GM12892 (cell line): ENCODE results near the gene PCED1B.
"Not testable (repeated sequence)": the region's sequence is repeated elsewhere in the genome, so short reads cannot be mapped to it uniquely, and the experiment has no call there.

ENCODE experiments used
- DNase-seq: peaks from one replicate; pipeline ENCODE4 v3.0.0; 2011; ENCODE audit not compliant: insufficient read length
- FAIRE-seq: peaks from 2 replicates; lab custom pipeline; 2011; peaks lifted over from hg19 to GRCh38; lab: Jason Lieb, UNC
- POLR2A ChIP-seq: IDR thresholded peaks from 2 replicates; pipeline ENCODE4 v1.6.1; 2011; ENCODE audit warnings: low read depth, low read length, control low read depth
- POLR2AphosphoS5 ChIP-seq: IDR thresholded peaks from 2 replicates; pipeline ENCODE4 v1.6.1; 2011; ENCODE audit warnings: low read depth, low read length, control low read depth
- TAF1 ChIP-seq: IDR thresholded peaks from 2 replicates; pipeline ENCODE4 v1.6.1; 2011; ENCODE audit warnings: low read depth, mild to moderate bottlenecking, control low read depth, low read length, borderline replicate concordance

PCED1B gene

DNA sequence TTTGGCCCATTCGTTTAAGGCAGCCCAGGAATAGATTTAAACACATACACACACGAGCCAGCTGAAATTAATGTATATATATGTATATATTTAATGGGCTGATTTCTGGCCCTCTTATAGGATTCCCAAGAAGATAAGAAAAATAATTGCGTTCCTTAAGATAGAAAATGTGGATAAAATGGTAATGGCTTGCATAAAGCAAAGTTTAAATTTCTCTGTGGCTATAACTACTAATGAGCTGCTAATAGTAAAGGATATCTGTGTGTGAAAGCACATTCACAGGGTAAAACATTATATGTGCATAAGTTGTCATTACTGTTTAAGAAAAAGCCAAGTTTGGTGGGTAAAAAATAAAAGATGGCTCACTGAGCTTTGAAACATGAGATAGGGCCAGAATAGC is 134.0 kb downstream of the PCED1B start:
- no peak for TF ChIP-seq POLR2A
- TF ChIP-seq POLR2AphosphoS5 = no peak
- TF ChIP-seq TAF1 = no peak
- peak; percentile 67 for FAIRE-seq
- DNase-seq = no peak

DNA sequence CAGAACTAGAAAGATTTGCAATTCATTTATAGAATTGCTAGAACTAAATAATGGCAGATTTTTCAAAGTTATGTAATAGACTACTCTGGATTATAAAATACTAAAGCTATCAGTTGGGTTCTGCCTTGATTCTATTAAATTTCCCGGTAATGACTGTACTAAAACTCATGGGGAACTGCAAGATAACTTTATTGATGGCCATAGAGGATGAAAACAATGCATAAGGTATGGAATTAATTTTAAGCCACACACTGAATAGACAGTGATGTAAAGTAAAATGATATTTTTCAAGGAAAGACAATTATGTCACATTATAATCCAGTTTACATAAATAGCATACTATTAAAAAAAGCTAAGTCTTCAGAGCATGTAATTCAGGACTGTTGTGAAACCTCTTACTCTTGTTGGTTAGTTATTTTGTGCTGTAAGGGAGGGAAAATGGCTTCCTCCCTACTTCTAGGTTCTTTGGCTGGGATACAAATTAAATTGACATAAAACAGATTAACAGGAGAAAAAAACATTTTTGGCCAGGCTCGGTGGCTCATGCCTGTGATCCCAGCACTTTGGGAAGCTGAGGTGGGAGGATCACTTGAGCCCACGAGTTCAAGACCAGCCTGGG is 134.7 kb downstream of the PCED1B start:
- TF ChIP-seq POLR2AphosphoS5 (no peak), POLR2A (no peak), TAF1 (no peak)
- DNase-seq = no peak
- no peak for FAIRE-seq

DNA sequence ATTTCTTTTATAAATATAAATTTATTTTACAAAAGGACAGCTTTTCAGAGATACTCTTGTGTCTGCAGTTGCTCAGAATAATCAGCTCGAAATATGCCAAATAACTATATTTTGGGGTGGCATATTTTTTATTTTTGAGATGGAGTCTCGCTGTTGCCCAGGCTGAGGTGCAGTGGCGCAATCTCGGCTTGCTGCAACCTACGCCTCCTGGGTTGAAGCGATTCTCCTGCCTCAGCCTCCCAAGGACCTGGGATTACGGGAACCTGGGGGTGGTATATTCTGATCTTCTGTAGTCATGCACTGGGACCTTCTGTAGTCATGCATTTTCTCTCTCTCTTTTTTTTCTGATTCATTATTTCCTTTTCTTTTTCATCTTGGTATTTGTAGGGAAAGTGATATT is 135.3 kb downstream of the PCED1B start:
- TF ChIP-seq TAF1 = no peak
- TF ChIP-seq POLR2AphosphoS5 = no peak
- TF ChIP-seq POLR2A = no peak
- DNase-seq = no peak
- FAIRE-seq = no peak

DNA sequence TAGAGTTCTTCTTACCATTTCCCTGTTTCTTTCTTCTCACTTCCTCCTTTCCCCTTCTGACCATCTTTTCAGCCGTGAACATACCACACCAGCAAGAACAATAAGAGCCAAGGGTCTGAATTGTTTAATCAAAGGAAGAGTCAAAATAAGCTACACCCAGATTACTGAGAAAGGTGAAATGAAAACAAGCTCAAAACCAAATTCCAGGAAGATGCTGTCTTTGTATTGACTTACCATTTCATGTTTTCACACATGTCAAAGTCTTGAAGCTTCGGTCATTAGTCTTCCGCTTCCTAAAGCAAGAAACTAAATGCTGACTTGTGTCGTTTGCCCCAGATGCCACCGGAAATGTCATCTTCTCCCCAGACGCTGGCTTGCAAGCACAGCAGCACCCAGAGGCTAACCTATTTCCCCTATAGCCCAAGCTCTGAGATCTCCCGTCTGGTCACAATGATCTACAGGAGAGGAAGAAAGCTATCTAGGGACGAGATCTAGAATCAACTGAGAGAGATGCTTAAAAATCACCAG is 136.8 kb downstream of the PCED1B start:
- FAIRE-seq (peak; percentile 76), DNase-seq (no peak)
- TF ChIP-seq POLR2AphosphoS5 = no peak

DNA sequence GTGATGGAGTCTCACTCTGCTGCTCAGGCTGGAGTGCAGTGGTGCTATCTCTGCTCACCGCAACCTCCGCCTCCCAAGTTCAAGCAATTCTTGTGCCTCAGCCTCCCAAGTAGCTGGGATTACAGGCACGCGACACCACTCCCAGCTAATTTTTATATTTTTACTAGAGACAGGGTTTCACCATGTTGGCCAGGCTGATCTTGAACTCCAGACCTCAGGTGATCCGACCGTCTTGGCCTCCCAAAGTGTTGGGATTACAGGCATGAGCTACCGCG is 138.1 kb downstream of the PCED1B start:
- not testable (repeated sequence) for DNase-seq, FAIRE-seq

DNA sequence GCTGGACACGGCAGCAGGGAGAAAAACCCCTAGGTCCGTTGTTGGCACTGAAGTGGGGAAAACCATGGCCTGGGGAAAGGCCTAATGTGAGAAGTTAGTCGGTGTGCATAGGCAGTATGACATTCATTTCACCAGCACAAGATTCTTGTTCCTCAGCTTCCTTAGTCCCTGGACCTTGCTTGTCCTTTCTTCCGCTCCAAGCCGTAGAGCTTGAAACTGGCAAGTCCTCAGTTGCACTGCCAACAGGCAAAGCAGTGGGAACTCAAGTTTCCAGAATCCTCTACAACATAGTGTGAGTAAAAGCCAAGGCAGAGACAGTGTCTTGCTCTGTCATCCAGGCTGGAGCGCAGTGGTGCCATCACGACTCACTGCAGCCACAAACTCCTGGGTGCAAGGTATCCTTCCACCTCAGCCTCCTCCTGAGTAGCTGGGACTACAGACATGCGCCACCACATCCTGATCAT is 138.8 kb downstream of the PCED1B start:
- TF ChIP-seq TAF1 (no peak), POLR2A (no peak), POLR2AphosphoS5 (no peak)
- DNase-seq (no peak), FAIRE-seq (peak; percentile 17)

DNA sequence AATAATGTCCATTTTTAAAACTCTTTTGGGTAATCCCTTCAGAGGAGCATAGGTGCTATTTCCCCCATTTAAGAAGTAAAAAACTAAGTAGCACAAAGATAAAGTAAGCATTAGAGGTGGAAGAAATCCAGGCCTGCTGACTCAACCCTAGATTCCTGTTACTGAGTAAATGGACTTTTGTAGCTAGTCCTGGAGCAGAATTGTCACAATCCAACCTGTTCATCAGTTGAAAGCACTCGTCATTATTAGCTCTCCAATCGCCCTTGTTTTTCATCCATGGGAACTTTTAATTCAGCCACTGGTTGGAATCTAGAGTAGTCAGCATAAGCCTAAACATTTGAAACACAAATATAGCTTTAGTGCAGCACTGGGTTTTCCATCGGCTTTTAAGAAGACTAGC is 139.8 kb downstream of the PCED1B start:
- peak; percentile 62 for FAIRE-seq
- TF ChIP-seq POLR2AphosphoS5 (no peak), TAF1 (no peak), POLR2A (no peak)
- DNase-seq = no peak

DNA sequence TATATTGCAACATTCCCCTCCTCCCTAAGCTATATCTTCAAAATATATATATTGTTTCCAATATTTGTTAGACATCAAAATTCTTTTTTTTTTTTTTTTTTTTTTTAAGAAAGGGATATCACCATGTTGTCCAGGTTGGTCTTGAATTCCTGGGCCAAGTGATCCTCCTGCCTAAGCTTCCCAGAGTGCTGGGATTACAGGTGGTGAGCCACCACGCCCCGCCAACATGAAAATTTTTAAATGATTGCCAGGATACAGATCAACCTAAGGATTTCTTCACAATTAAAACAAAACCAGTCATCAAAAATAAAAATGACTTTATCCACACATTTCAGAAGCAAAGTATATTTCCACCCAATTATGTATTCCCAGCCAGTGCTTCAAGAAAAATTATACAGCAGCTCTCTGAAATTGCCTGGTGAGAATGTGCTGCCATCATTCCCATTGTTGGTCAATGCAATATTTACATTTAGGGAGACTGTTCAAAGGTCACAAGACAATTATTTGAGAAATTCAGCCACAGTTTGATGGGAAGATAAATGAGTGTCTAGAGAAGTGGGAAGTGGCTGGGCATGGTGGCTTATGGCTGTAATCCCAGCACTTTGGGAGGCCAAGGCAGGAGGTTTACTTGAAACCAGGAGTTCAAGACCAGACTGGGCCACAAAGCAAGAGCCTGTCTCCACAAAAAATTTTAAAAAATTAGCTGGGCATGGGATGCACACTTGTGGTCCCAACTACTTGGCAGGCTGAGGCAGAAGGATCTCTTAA is 142.0 kb downstream of the PCED1B start:
- FAIRE-seq (no peak), DNase-seq (no peak)
- TF ChIP-seq POLR2AphosphoS5 = no peak
- TF ChIP-seq POLR2A = no peak
- TF ChIP-seq TAF1 = no peak

DNA sequence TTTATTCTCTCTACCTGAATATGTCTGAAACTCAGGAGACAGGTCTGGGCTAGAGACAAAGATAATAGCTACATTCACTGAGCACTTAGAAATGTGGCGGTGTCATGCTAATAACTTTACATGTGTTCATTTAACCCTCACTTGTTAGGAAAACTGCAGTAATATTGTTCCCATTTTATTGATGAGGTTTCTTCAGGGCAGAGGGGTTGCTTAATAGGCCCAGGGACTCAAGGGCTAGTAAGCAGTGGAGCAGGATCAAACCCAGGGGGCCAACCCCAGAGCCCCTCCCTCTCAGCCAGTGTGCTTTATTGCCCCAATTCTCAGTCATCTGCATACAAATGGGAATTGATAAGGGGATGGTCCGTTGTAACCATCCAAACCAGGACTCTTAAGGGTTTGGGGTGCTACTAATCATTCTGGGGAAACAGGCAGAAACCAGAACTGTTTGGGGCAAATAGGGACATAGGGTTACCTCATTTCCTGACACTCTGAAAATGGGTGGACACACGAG is 143.2 kb downstream of the PCED1B start:
- DNase-seq (no peak), FAIRE-seq (no peak)
- TF ChIP-seq POLR2AphosphoS5 = no peak
- no peak for TF ChIP-seq TAF1
- TF ChIP-seq POLR2A = no peak

DNA sequence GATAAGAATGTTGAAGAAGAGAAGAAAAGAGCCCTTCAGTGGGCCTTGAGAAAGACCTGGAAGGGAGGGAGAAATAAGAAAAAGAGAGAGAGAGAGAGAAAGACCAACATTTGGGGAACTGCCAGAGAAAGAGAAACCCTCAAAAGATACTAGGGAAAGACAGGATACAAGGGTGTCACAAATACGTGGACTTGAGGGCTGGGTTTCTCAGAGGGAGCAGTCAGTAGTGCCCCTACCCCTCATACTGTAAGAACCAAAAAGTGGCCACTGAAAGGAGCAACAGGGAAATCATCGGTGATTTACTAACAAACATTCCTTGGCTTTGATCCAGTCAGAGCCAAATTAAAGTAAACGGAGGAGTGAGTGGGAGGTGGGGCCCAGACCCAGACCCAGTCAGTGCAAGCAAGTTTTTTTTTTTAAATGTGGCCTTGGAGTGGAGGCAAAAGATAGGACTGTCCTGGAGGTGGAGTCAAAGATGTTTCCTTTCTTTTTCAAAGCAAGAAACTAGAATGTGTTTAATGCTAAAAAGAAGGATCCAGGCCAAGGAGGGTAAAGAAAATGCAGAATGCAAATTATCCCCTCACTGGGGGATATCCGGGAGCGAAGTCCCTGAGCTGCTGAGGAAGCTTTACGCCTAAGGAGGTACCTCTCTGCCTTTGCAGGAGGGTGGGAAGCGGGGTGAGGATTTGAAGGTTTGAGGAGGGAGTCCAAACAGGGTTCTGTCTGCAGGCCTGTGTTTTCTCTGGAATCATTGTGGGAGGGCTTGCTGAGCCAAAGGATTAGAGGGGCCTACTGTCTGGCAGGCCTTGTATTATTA is 143.8 kb downstream of the PCED1B start:
- FAIRE-seq (peak; percentile 83), DNase-seq (no peak)
- TF ChIP-seq TAF1 (no peak), POLR2AphosphoS5 (no peak), POLR2A (no peak)

DNA sequence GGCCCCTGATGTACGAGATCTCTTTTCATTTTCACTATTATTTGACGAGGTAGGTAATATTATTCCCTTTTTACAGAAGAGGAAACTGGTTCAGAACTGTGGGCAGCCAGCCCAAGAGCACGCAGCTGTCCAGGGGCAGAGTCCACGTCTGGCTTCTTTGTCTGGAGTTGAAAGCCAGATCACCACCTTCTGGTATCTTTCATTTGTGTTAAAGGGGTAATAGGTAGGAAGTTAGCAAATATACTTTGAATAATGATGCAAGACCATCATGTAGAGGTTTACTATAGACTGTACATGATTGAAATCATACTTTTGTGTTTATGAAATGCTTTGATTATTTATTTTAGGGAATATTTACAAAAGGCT is 144.4 kb downstream of the PCED1B start:
- DNase-seq (no peak), FAIRE-seq (no peak)
- TF ChIP-seq POLR2AphosphoS5 = no peak
- no peak for TF ChIP-seq POLR2A
- TF ChIP-seq TAF1 = no peak

DNA sequence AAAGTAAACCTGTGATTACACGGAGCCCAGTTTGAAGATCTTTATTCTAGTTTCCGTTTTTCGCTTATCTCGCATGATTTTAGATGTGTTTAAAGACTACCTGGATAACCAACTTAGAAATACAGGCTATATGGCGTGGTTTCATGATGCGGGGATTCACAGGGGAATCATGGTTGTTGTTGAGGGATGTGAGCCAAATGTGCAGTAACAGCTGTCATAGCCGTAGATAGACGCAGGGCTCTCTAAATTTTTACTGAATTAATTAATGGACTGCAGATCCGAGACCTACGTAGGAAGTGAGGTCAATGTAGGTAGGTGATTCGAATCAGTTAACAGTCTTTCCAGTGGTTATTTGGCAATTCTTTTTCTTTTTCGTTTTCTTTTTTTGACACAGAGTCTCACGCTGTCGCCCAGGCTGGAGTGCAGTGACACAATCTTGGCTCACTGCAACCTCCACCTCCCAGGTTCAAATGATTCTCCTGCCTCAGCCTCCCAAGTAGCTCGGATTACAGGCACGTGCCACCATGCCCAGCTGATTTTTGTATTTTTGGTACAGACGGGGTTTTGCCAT is 145.2 kb downstream of the PCED1B start:
- TF ChIP-seq POLR2AphosphoS5 = no peak
- TF ChIP-seq TAF1 = no peak
- no peak for DNase-seq
- no peak for FAIRE-seq
